CD4-positive, alpha-beta T cell treated with Interleukin-17A for 1 hour (primary cell): ENCODE results near the gene SUGCT.
"Not testable (repeated sequence)": the region's sequence is repeated elsewhere in the genome, so short reads cannot be mapped to it uniquely, and the experiment has no call there.

Experiments used
- DNase-seq: peaks from one replicate; pipeline ENCODE4 v3.0.0-alpha.2; 2020

SUGCT gene

GRCh38 chr7:40332516-40332915 is 197.7 kb downstream of the SUGCT start:
- no peak for DNase-seq

GRCh38 chr7:40341836-40342235 is 207.0 kb downstream of the SUGCT start:
- no peak for DNase-seq

- no peak for DNase-seq
Measured at GRCh38 chr7:40346554-40346953, 211.7 kb downstream of the SUGCT start.

GRCh38 chr7:40348126-40348728 is 213.4 kb downstream of the SUGCT start:
- DNase-seq = no peak

- DNase-seq = no peak
Measured at GRCh38 chr7:40350100-40350499, 215.3 kb downstream of the SUGCT start.

GRCh38 chr7:40354711-40355110 is 219.9 kb downstream of the SUGCT start:
- no peak for DNase-seq

- DNase-seq = no peak
Measured at GRCh38 chr7:40356312-40356711, 221.5 kb downstream of the SUGCT start.

GRCh38 chr7:40356871-40357709 is 222.3 kb downstream of the SUGCT start:
- DNase-seq = no peak

GRCh38 chr7:40369641-40370277 is 235.0 kb downstream of the SUGCT start:
- no peak for DNase-seq

GRCh38 chr7:40371806-40372440 is 237.1 kb downstream of the SUGCT start:
- DNase-seq = no peak

GRCh38 chr7:40374575-40374974 is 239.8 kb downstream of the SUGCT start:
- no peak for DNase-seq

- DNase-seq = no peak
Measured at GRCh38 chr7:40380111-40380510, 245.3 kb downstream of the SUGCT start.

- DNase-seq = no peak
Measured at GRCh38 chr7:40382145-40382544, 247.3 kb downstream of the SUGCT start.

GRCh38 chr7:40393660-40394059 is 258.9 kb downstream of the SUGCT start:
- DNase-seq = no peak

- no peak for DNase-seq
Measured at GRCh38 chr7:40394400-40394799, 259.6 kb downstream of the SUGCT start.

- DNase-seq = no peak
Measured at GRCh38 chr7:40400525-40400924, 265.7 kb downstream of the SUGCT start.

GRCh38 chr7:40401406-40401805 is 266.6 kb downstream of the SUGCT start:
- no peak for DNase-seq

- no peak for DNase-seq
Measured at GRCh38 chr7:40402661-40403060, 267.9 kb downstream of the SUGCT start.

GRCh38 chr7:40403703-40404476 is 269.1 kb downstream of the SUGCT start:
- no peak for DNase-seq

- DNase-seq = no peak
Measured at GRCh38 chr7:40405991-40406390, 271.2 kb downstream of the SUGCT start.

GRCh38 chr7:40412323-40412722 is 277.5 kb downstream of the SUGCT start:
- no peak for DNase-seq

GRCh38 chr7:40414704-40415103 is 279.9 kb downstream of the SUGCT start:
- not testable (repeated sequence) for DNase-seq

- DNase-seq = no peak
Measured at GRCh38 chr7:40418448-40418847, 283.6 kb downstream of the SUGCT start.
